Measurements from ENCODE around the gene FAM76B.

GRCh38 chr11:95751515-95751914, 38.1 kb downstream of the FAM76B start:
- no peak for TF ChIP-seq CTCF (IDR thresholded peaks at IDR 0.05)
- no peak for TF ChIP-seq POLR2A (IDR thresholded peaks at IDR 0.05)

Data from Peyer's patch (tissue), 4 donors.